Measurements from ENCODE around the gene UBE2G1. TPM values are rescaled to one million over a fixed set of nuclear protein-coding genes. Genes with fewer than 3 reads are reported as not detected.
A peak's percentile ranks its signal among the peaks of the same experiment; 100 is the strongest.

Gene UBE2G1
- total RNA-seq (10 to 100 TPM; 22.2 to 25.3 TPM), polyA plus RNA-seq (10 to 100 TPM; 19.9 to 20.4 TPM)

DNA sequence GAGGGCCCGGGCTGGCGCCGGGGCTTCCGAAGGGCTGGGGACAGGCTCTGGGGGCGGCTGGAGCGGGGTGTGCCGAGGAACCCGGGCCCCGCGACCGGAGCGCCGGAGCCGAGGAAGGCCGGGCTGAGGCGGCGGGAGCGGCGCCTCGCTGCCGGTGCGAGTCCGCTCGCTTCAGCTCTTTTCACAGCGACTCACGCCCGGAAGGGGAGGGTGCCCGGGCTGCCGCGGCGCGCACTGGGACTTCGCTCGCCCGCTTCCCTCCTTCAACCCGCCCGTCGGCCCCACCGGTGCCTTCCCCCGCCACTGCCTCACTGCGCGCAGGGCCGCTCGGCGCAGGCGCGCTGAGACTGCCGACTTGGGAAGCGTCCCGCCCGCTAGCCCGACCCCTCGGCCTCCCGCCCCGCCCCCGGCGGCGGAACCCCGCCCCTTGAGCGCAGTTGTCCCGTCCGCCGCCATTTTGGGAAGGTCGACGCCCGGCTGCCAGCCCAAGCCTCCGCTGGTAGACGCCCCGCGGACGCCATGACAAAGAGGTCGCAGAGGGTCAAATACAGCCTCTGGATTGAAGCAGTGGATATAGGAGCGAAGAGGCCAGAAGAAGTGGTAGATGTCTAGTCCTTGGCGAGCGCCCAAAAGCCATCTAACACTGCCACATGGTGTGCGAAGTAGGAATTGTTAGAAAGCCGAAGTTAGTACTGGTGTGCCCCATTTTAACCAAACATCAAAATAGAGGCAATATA is at the start of gene UBE2G1:
Gene UBE2G1 (minus strand): TSS at position 349 of the 737 bp plus-strand sequence. CDS start 359 bp downstream, outside the sequence.
- H3K27me3 ChIP-seq (ENCODE audit: control insufficient read depth in 4 of 4, insufficient read depth in 4 of 4, low read length in 3 of 4), result no peaks in the 10 kb centered on the region
- peak within 1 kb of the TSS; percentile 75 to 100 (median 80) for H3K4me3 ChIP-seq (ENCODE audit: low read depth in 1 of 3, low read length in 3 of 3)
- peak within 1 kb of the TSS; percentile 48 to 89 for H3K9ac ChIP-seq (ENCODE audit: low read depth in 1 of 2, low read length in 2 of 2)
- under 1% methylated on average over 77 of the region's 77 CpGs for WGBS
- peaks cover 0 to 2% (median 0%) of the 10 kb centered on the region in 4 donors for H3K36me3 ChIP-seq (ENCODE audit: control insufficient read depth in 4 of 4, insufficient read depth in 3 of 4, low read depth in 1 of 4, low read length in 3 of 4)
- H3K4me1 ChIP-seq (ENCODE audit: control insufficient read depth in 4 of 4, insufficient read depth in 4 of 4, low read length in 3 of 4), result peaks cover 6 to 14% (median 8%) of the 10 kb centered on the region in 4 donors
- peak within 1 kb of the TSS; percentile 93 to 95 for H3K27ac ChIP-seq (ENCODE audit: low read depth in 1 of 2, low read length in 2 of 2)
- TF ChIP-seq NR2F2 (IDR thresholded peaks at IDR 0.05) (peak; percentile 88), EGR1 (IDR thresholded peaks at IDR 0.05; ENCODE audit: low read depth in 2 of 2) (no peak), RAD21 (IDR thresholded peaks at IDR 0.05) (peak; percentile 61 to 74), GABPA (IDR thresholded peaks at IDR 0.05 in 1 of 2, conservative IDR thresholded peaks at IDR 0.05 in 1 of 2) (peak in 1 of 2 donors; percentile 71), RXRA (IDR thresholded peaks at IDR 0.05) (peak; percentile 73 to 81), FOXA1 (IDR thresholded peaks at IDR 0.05) (no peak), SP1 (IDR thresholded peaks at IDR 0.05) (peak; percentile 68), FOXA2 (IDR thresholded peaks at IDR 0.05) (no peak), MAX (IDR thresholded peaks at IDR 0.05) (no peak), YY1 (IDR thresholded peaks at IDR 0.05) (peak; percentile 99), ATF3 (IDR thresholded peaks at IDR 0.05) (no peak), TAF1 (conservative IDR thresholded peaks at IDR 0.05) (peak; percentile 40), HNF4A (conservative IDR thresholded peaks at IDR 0.05) (peak; percentile 27 to 37)
- TF ChIP-seq, protein P1, sequence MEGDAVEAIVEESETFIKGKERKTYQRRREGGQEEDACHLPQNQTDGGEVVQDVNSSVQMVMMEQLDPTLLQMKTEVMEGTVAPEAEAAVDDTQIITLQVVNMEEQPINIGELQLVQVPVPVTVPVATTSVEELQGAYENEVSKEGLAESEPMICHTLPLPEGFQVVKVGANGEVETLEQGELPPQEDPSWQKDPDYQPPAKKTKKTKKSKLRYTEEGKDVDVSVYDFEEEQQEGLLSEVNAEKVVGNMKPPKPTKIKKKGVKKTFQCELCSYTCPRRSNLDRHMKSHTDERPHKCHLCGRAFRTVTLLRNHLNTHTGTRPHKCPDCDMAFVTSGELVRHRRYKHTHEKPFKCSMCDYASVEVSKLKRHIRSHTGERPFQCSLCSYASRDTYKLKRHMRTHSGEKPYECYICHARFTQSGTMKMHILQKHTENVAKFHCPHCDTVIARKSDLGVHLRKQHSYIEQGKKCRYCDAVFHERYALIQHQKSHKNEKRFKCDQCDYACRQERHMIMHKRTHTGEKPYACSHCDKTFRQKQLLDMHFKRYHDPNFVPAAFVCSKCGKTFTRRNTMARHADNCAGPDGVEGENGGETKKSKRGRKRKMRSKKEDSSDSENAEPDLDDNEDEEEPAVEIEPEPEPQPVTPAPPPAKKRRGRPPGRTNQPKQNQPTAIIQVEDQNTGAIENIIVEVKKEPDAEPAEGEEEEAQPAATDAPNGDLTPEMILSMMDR (IDR thresholded peaks at IDR 0.05; ENCODE audit: low read depth, low read length, missing input control), result peak; percentile 33
- TF ChIP-seq, protein P2, sequence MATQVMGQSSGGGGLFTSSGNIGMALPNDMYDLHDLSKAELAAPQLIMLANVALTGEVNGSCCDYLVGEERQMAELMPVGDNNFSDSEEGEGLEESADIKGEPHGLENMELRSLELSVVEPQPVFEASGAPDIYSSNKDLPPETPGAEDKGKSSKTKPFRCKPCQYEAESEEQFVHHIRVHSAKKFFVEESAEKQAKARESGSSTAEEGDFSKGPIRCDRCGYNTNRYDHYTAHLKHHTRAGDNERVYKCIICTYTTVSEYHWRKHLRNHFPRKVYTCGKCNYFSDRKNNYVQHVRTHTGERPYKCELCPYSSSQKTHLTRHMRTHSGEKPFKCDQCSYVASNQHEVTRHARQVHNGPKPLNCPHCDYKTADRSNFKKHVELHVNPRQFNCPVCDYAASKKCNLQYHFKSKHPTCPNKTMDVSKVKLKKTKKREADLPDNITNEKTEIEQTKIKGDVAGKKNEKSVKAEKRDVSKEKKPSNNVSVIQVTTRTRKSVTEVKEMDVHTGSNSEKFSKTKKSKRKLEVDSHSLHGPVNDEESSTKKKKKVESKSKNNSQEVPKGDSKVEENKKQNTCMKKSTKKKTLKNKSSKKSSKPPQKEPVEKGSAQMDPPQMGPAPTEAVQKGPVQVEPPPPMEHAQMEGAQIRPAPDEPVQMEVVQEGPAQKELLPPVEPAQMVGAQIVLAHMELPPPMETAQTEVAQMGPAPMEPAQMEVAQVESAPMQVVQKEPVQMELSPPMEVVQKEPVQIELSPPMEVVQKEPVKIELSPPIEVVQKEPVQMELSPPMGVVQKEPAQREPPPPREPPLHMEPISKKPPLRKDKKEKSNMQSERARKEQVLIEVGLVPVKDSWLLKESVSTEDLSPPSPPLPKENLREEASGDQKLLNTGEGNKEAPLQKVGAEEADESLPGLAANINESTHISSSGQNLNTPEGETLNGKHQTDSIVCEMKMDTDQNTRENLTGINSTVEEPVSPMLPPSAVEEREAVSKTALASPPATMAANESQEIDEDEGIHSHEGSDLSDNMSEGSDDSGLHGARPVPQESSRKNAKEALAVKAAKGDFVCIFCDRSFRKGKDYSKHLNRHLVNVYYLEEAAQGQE (IDR thresholded peaks at IDR 0.05), result peak; percentile 46
- DNase-seq (ENCODE audit: low spot score), result peak; percentile 100
- no peaks in the 10 kb centered on the region for H3K9me3 ChIP-seq (ENCODE audit: control insufficient read depth in 4 of 4, low read length in 3 of 4)

Data from liver (tissue), 9 donors.